ENCODE results near the gene G0S2.

- no peak for TF ChIP-seq SMC3 (conservative IDR thresholded peaks at IDR 0.05; ENCODE audit: poor library complexity)
- no peak for TF ChIP-seq REST (IDR thresholded peaks at IDR 0.05; ENCODE audit: borderline replicate concordance)
- TF ChIP-seq CTCF (IDR thresholded peaks at IDR 0.05; ENCODE audit: poor library complexity, severe bottlenecking), result no peak
- no peak for TF ChIP-seq EZH2 (IDR thresholded peaks at IDR 0.05; ENCODE audit: borderline replicate concordance, insufficient read depth, low read length, poor library complexity, severe bottlenecking)
These were observed 31.4 kb downstream of the G0S2 start for GRCh38 chr1:209706622-209707021.

All from neural cell (in vitro differentiated cells).